HG03378 (cell line): Measurements from ENCODE around the gene PDE6A.
"Not testable (repeated sequence)": the region's sequence is repeated elsewhere in the genome, so short reads cannot be mapped to it uniquely, and the experiment has no call there.

Experiments used
- ATAC-seq: cut with Tn5 transposase; IDR thresholded peaks from one replicate; pipeline ENCODE4 v1.9.1; 2021; ENCODE audit warnings: mild to moderate bottlenecking, moderate library complexity; ENCODE audit not compliant: unreplicated experiment

PDE6A gene

DNA sequence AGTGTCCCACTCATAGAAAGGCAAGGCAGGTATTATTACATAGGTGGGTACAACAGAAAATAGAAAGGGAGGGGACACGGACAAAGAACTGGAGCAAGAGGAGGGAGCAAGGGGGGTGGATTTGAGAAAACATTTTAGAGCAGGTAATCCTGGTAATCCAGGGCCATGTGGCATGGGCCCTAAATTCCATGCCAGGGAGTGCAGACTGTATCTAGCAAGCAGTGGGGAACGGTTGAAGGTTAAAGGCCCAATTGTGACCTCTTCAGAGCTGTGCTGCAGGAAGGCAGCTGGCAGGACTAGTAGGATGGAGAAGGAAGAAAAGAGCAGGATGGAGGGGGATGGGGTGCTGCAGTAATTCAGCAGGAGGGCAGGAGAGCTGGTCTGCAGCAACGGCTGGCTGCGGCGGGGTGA, 75.2 kb downstream of the PDE6A start:
- no peak for ATAC-seq

DNA sequence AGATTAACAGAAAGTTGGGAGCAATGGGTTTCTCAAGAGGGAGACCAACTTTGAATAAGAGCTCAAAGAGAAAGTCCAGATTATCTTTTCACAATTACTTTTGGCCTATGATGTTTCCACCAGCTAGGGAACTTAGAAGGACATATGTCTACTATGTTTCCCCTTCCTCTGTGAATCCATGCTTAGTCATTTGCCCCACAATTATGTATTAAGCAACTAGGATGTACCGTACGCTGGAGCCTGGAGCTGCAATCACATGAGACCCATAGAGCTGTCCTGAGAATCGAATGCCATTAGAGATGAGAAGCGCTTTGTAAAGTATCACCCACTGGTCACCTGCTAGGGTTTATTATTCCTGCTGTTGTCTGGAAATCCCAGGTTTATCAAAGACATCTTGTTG, 78.8 kb downstream of the PDE6A start:
- no peak for ATAC-seq

DNA sequence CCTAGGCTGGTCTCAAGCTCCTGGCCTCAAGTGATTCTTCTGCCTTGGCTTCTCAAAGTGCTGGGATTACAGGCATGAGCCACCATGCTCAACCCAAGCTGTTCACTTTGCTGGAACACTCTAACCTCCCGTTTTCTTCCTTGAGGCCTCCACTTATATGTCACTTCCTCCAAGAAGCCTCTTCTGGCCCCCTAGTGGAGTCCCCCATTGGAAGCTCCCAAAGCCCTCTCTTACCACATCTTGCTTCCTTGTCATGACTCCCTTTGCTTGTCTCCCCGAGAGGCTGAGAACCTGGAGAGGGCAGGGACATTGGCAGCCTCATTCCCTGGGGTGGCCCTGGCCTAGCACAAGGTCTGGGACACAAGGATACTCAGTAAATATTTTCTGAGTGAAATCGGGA, 80.8 kb downstream of the PDE6A start:
- ATAC-seq, result no peak

DNA sequence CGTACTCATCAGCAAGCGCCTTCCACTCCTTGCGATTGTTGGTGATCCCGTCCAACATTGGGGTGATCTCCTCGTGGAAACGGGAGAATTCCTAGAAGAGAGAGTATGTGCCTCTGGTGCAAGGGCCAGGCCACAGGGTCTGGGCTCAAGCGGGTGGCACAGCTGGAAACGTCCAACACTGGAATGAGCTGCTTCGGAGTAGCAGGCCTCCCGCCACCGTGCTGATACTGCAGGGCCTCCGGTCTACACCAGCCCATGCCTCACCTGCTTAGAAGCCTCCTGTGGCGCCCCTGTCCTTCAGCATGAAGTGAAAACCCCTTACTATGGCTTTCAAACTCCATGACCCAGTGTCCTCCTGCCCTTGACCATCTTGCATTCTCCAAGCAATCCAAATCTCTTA, 81.4 kb downstream of the PDE6A start:
- no peak for ATAC-seq

DNA sequence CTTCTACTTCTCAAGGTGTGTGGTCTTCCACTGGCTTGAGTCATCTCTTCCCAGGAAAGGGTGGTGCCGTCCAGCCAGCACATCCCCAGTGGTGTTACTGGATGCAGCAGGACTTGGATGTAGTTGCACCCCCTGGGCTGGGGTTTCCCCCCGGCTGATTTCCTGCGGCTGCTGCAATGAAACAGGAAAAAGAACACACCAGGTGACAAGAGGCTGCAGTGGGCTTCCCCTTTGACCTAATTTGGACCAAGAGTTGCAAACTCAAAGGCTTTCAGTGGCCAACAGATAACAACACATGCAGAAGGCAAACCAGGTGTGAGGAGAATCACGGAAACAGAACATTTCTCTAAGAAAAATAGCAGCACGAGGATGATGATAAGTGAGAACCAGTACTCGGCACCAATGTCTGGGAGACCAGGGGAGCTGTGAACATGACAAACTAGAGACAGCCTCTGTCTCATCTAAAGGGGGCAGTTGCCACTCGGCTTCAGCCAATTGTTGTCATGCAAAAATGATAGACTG, 83.7 kb downstream of the PDE6A start:
- peak; percentile 74 for ATAC-seq

DNA sequence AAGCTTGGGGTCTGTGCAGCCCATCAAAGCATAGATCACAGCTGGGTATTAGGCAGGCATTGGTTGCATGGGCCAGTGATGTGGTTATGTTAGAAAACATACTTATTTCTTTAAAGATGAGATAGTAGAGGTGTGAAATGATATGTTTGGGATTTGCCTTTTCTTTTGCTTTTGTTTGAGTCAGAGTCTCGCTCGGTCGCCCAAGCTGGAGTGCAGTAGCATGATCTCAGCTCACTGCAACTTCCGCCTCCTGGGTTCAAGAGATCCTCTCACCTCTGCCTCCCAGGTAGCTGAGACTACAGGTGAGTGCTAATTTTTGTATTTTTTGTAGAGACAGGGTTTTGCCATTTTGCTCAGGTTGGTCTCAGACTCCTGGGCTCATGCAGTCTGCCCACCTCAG, 84.8 kb downstream of the PDE6A start:
- no peak for ATAC-seq

DNA sequence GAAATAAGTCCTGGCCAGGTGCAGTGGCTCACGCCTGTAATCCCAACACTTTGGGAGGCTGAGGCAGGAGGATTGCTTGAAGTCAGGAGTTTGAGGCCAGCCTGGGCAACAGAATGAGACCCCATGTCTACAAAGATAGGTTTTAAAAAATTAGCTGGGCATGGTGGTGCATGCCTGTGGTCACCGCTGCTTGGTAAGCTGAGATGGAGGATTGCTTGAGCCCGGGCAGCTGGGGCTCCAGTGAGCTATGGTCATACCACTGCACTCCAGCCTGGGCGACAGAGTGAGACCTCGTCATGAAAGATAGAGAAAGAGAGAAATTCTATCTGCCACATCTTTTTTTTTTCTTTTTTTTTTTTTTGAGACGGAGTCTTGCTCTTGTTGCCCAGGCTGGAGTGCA, 86.1 kb downstream of the PDE6A start:
- ATAC-seq, result not testable (repeated sequence)

DNA sequence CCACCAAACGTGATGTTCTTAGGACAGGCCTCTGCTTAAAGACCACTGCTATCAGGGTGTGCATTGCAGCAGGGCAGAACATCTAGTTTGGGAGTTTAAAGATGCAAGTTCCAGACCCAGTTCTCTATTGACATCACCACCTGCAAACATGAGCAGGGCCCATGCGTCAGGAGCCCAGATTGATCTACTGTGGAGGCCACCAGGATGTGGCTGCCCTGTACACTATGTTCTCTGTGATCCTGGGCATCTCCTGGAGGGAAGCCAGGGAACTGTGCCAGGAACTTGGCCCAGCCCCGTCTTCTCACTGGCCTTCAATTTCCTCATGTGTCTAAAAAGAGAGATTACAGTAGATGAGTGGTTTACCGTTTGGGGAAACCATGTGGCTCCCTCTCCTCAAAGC, 87.1 kb downstream of the PDE6A start:
- no peak for ATAC-seq

DNA sequence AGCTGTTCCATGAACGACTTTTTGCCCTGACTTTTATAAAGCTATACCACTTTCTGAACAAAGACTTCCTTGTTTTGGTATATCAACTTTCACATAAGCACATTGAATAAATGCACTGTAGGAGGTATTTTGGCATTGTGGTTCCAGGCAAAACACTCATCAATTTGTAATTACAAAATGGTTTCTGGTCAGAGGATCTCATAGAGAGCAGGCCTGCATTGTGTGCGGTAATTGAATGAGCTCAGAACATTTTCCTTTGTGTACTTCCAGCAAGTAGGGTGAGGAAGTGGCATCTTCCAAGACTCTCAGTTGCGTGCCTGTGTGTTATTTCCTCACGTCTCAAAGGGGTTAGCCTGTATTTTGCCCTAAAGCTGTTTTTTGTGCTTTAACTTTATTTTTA, 89.2 kb downstream of the PDE6A start:
- ATAC-seq, result no peak

DNA sequence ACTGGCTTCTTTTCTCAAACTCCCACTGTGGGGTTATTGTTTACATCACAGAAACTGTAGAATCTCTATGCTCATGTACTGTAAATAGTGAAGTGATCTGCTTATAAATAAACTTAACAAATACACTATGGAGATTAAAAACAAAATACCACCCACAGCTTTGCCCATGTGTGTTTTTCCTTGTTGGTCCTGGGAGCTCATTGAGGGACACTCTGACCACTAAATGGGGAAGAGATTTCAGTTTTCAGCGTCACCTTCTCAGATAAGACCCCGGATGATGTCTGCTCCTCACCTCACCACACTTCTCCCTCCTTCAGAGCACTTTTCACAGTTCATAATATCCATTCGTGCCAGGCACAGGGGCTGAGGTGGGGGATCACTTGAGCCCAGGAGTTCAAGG, 89.7 kb downstream of the PDE6A start:
- no peak for ATAC-seq

DNA sequence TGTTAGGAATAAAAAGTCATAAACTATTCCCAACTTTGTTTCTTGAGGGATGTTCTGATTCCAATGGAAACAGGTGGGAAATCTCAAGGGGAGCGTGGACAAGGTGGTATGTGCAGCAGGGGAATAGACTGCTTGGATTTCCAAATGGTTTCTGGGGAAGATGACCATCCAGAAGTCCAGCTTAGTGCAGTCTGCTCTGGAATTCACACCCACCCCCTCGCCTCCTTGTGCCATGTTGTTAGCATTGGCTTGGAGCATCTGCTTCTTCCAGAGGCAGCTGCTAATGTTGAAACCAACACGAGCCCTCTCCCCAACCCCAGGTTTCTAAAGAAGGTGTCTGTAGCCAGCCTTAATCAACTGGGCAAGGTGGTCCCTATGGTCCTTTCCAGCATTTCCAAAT, 90.9 kb downstream of the PDE6A start:
- no peak for ATAC-seq

DNA sequence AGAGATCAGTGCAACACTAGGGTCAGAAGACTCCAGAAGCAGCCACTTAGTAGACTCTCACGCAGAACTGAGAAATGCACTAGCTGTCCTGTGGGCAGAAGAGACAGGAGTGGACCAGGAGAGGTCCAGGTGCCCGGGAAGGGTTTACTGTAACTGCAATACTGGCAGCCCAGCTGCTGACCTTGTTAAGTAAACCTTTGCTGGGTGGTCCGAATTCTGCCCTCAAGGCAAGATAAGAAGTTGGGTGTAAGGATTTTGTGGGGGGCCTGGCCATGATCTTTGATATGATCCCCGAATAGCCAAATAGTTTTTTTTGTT, 91.3 kb downstream of the PDE6A start:
- no peak for ATAC-seq

DNA sequence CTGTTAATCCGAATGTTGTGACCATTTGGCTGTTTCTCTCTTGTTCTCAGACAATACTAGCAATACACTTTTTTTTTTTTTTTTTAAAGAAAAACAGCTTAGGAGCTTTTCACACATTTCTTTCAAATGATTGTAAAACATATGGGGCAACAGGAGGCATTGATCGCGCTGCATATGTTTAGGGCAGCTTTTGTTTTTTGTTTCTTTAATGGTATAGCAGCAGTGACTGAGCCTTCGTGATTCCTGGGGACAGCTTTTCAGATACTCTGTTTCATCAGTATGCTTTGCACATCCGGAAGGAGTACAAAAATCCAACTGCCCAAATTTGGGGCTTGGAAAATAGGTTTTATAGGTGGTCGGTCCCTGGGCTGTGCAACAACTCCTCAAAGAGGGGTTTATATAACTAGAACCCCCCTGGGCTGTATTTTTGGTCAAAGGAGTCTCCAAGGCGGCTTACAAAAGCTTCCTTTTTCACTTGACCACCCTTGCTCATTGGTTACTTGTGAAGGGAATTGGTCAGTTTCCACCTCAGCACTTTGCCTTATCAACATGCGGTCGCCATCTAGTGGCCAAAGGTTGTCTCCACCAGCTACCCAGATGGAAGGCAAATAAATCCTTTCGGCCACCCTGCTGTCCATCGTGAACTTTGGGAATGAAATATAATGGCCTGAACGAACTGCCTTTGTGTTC, 91.8 kb downstream of the PDE6A start:
- no peak for ATAC-seq

DNA sequence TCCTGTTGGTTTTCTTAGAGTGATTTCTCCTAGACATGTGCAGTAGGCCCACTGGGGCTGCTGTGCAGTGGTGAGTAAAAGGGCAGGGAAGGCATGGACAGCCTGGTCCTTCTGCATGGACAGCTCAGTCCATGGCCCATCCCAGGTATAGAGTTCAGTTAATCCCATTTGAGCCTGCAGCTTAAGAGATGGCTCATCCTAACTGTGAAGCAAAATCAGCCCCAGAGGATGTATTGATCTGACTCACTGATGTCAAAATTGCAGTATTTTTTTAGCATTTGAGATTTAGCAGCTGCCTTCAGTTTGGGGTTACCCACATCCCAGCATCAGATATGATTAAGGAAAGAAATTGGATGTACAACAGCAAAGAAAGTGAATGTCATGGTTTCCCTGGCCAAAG, 93.4 kb downstream of the PDE6A start:
- ATAC-seq, result no peak

DNA sequence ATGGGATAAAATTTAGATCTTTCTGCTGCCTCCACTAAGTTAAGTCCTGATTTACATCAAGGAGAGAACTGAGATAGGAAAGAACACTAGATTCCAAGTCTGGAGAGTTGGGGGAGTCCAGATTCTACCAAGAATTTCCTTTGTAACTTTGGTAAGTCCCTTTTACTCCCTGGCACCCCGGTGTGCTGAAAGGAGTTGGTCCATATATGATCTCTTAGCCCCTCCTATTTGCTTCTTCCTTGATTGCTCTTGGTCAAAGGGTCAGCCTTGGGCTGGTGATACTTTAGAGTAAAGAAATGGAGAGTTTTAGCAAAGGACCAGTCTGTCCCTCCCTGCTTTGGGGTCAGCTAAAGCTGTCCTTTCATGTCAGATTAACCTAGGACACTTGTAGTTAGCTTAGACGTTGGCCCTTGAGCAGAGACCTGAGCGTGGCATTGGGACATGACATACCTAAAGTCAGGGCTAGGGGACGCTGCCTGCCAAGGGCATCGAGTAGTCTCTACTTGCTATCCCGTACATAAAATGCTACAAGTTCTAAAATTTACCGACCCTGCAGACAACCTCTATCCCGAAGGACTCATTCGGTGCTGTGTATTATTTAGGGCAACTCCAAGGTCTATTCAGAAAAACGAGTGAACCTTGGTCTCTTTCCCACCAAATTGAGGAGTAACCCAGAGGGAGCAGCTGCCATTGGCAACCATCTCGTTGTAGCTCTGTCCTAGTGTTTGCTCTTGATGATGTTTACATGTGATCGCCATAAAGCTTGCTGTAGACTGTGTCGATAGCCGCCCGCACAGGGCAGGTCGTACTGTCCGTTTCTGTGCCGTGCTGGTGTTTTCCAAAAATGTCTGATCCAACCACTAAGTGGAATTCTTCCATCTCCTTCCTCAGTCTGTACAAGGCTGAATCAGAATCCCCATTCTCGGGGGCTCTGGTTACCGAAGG, 94.4 kb downstream of the PDE6A start:
- ATAC-seq, result no peak

DNA sequence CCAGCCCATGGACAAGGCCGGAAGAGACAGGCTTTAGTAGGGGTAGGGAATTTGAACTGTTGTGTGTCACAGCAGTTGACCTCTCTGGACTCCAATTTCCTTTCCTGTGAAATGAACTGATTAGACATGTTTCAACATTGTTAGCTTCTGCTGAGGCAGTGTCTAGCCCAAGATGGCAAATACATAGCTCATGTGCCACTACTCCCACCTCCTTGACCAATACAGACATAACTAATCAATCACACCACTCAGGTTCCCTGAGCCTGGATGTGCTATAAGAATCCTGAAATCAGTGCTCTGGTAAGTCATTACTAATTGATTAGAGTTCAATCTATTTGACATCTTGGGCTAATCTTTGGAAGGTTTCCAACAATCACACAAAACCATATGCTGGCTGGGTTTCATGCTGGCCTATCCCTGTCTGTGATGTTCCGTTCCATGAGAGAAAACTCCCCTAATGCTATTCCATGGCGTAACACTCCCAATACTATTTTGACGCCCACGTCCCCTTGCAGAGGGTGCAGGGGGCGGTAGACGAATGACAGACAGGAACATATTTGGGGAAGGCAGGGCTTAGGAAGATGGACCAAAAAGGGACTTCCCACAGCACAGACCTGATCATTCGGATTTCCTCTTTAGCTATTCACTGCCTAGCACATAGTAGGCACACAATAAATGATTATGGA, 95.2 kb downstream of the PDE6A start:
- ATAC-seq, result no peak

DNA sequence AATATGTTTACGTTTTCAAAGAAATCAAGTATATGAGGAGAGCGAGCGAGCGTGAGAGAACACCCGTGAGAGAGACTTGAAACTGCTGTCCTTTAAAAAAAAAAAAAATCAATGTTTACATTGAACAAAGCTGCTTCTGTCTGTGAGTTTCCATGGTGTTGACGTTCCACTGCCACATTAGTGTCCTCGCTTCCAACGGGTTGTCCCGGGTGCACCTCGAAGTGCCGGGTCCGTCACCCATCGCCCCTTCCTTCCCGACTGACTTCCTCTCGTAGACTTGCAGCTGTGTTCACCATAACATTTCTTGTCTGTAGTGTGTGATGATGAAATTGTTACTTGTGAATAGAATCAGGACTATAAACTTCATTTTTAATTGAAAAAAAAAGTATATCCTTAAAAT, 97.0 kb downstream of the PDE6A start:
- no peak for ATAC-seq

DNA sequence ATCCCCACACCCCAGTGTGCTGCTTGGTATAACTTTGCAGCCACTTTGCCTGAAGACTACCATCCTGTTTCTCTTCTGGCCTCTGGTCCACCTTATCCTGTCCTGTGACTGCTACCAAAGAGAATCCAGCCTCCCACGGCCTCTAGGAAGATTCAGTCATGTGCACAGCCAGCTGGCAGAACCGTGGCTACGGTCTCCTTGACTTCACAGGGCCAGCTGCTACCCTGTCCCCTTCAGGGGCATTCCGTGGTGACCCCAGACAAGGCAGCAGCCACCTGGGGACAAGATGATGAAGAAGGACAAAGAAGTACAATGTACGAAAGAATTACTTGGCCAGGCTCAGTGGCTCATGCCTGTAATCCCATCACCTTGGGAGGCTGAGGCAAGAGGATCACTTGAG, 98.6 kb downstream of the PDE6A start:
- ATAC-seq, result no peak

DNA sequence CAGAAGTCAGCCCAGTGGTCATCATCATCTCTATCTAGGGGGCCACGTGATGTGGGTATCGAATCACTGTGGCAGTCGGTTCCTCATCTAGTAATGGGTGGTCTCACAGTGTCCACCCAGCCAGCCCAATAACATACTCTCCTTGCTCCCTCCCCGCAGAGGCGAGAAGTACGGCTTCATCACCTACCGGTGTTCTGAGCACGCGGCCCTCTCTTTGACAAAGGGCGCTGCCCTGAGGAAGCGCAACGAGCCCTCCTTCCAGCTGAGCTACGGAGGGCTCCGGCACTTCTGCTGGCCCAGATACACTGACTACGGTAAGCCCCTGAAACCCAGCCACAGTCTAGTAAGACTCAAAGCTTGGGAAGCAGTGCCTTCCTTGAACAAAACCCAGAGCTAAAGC, 99.0 kb downstream of the PDE6A start:
- ATAC-seq, result no peak

DNA sequence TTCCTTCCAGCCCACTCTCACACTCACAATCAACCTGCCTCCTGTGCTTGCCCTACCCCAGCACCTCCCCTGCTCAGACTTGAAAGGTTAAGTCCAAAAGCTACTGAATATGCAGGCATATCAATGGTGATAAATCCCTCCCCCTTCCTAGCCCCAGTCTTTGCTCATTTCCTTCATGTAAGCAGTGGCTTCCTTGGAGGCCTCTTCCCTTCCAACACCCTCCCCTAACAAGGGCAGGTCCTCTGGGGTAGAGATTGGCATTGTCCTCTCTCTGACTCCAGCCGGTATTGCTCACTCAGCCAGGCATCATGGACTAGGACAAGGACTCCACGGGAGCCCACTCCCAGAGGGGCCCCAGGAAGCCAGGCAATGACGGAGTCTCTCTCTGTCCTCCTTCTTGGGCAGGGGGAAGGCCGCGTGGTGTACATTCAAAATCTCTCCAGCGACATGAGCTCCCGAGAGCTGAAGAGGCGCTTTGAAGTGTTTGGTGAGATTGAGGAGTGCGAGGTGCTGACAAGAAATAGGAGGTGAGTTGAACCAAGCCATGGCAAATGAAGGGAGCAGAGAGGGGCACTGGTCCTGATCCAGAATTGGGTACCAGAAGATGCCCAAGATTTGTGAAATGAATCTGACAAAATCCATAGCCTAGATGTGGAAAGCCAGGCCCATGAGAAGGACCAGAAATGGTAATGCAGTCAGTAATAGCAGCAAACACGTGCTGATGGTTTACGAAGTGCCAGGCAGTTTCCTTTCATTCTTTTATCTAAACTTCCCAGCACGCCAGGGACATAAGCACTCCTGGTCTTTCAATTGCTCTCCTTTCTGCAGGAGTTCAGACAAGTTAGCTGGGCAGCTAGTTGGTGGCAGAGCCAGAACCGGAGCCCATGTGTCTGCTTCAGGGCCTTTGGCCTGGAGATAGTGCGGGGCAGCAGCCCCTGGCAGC, 102.5 kb downstream of the PDE6A start:
- ATAC-seq, result no peak
